GM12878 (cell line): ENCODE measurements around the gene CRYBB1. TPM values are rescaled to one million over a fixed set of nuclear protein-coding genes. Genes with fewer than 3 reads are reported as not detected.

Experiments
- ATAC-seq: fragments of 200-7000 bp; cut with Tn5 transposase; 3 replicates; pipeline ENCODE4 v1.9.1; 2020; ENCODE audit warnings: mild to moderate bottlenecking, moderate library complexity
- BruUV-seq: library from RNA; stranded (reverse); fragments of 400-500 nt; replicated peaks from 2 replicates; lab custom pipeline; 2021; lab: Mats Ljungman, UMichigan
- CTCF ChIA-PET: fragments of 300-600 bp; sonication (Branson Sonifier 250); formaldehyde crosslinking; extraction: SDS; loops from one replicate; lab custom pipeline; 2021; ENCODE audit warnings: inconsistent platforms; lab: Yijun Ruan, JAX
- POLR2A ChIA-PET: fragments of 350-600 bp; formaldehyde crosslinking; extraction: SDS; loops from one replicate; lab custom pipeline; 2021; ENCODE audit warnings: inconsistent platforms; lab: Charles Lee
- RAD21 ChIA-PET: fragments of 300-600 bp; sonication (Branson Sonifier 250); formaldehyde crosslinking; loops from one replicate; lab custom pipeline; 2023; ENCODE audit warnings: antibody characterized with exemption; ENCODE audit not compliant: unreplicated experiment; lab: Charles Lee
- SMC1A ChIA-PET: fragments of 300-600 bp; sonication (Branson Sonifier 250); formaldehyde crosslinking; loops from one replicate; lab custom pipeline; 2023; ENCODE audit not compliant: unreplicated experiment, uncharacterized antibody; lab: Charles Lee
- DNase-seq: peaks from one replicate; pipeline ENCODE4 v3.0.0-alpha.2; 2011; ENCODE audit warnings: low read depth, low spot score
- FAIRE-seq: peaks from 3 replicates; lab custom pipeline; 2011; peaks lifted over from hg19 to GRCh38; lab: Jason Lieb, UNC
- H2AFZ ChIP-seq: 2 replicates; pipeline ENCODE4 v1.6.0; 2011; ENCODE audit warnings: low read depth, low read length, control low read depth; ENCODE audit not compliant: control insufficient read depth
- H3K27ac ChIP-seq: 2 replicates; pipeline ENCODE4 v1.5.1; 2011; ENCODE audit warnings: control low read depth; ENCODE audit not compliant: control insufficient read depth, insufficient read depth
- H3K27me3 ChIP-seq, 2 experiments: replicated peaks in 1 of 2; 2 replicates each; pipeline versions ENCODE4 v1.6.0 to v1.6.1; 2011; ENCODE audit warnings: low read length in 1 of 2; ENCODE audit not compliant: control insufficient read depth in 2 of 2, insufficient read depth in 2 of 2
- H3K36me3 ChIP-seq, 2 experiments: 2 replicates each; pipeline ENCODE4 v1.5.1; 2011; ENCODE audit warnings: low read length in 1 of 2; ENCODE audit not compliant: control insufficient read depth in 2 of 2, insufficient read depth in 2 of 2
- H3K4me1 ChIP-seq: 2 replicates; pipeline ENCODE4 v1.6.1; 2011; ENCODE audit warnings: mild to moderate bottlenecking, low read length, moderate library complexity, mixed read lengths; ENCODE audit not compliant: control insufficient read depth, insufficient read depth
- H3K4me2 ChIP-seq: 2 replicates; pipeline ENCODE4 v1.6.0; 2011; ENCODE audit warnings: control low read depth; ENCODE audit not compliant: control insufficient read depth, insufficient read depth
- H3K4me3 ChIP-seq: fragments of 200-600 bp; sonication (generic); 2 replicates; pipeline ENCODE4 v1.5.1; 2016
- H3K79me2 ChIP-seq: 2 replicates; pipeline ENCODE4 v1.6.0; 2011; ENCODE audit warnings: low read length; ENCODE audit not compliant: control insufficient read depth, insufficient read depth
- H3K9ac ChIP-seq: 2 replicates; pipeline ENCODE4 v1.8.0; 2011; ENCODE audit warnings: low read length, control low read depth, mixed read lengths; ENCODE audit not compliant: control insufficient read depth, insufficient read depth
- H3K9me3 ChIP-seq: replicated peaks from 3 replicates; pipeline ENCODE4 v1.5.1; 2011; ENCODE audit warnings: mild to moderate bottlenecking, low read length; ENCODE audit not compliant: control insufficient read depth, insufficient read depth
- H4K20me1 ChIP-seq: 2 replicates; pipeline ENCODE4 v1.6.0; 2011; ENCODE audit not compliant: control insufficient read depth, insufficient read depth
- EED ChIP-seq: sonication (generic); IDR thresholded peaks from 2 replicates; pipeline ENCODE4 v1.6.1; 2016; ENCODE audit warnings: antibody characterized with exemption, low read depth
- IKZF1 ChIP-seq: fragments of 450-650 bp; conservative IDR thresholded peaks from 2 replicates; pipeline ENCODE4 v1.6.1; 2017; ENCODE audit warnings: antibody characterized with exemption, mild to moderate bottlenecking
- NR2C1 ChIP-seq: fragments of 450-650 bp; IDR thresholded peaks from 2 replicates; pipeline ENCODE4 v1.6.1; 2017; ENCODE audit warnings: antibody characterized with exemption, mild to moderate bottlenecking, moderate library complexity
- PML ChIP-seq: IDR thresholded peaks from 2 replicates; pipeline ENCODE4 v1.6.1; 2012; ENCODE audit warnings: low read length, inconsistent platforms
- POU2F2 ChIP-seq: IDR thresholded peaks from 3 replicates; pipeline ENCODE4 v1.6.1; 2011; ENCODE audit warnings: low read depth, mild to moderate bottlenecking, low read length, borderline replicate concordance
- RAD51 ChIP-seq: fragments of 450-650 bp; IDR thresholded peaks from 2 replicates; pipeline ENCODE4 v1.6.1; 2016; ENCODE audit warnings: moderate library complexity, mild to moderate bottlenecking, inconsistent platforms
- RB1 ChIP-seq: fragments of 450-650 bp; formaldehyde crosslinking; IDR thresholded peaks from 2 replicates; pipeline ENCODE4 v1.6.1; 2017; ENCODE audit warnings: mild to moderate bottlenecking, borderline replicate concordance
- SIX5 ChIP-seq: IDR thresholded peaks from 2 replicates; pipeline ENCODE4 v1.6.1; 2011; ENCODE audit warnings: mild to moderate bottlenecking, low read depth, low read length, moderate library complexity; ENCODE audit not compliant: severe bottlenecking
- SMAD5 ChIP-seq: IDR thresholded peaks from 2 replicates; pipeline ENCODE4 v1.6.1; 2016; ENCODE audit warnings: antibody characterized with exemption, low read depth
- SREBF1 ChIP-seq: IDR thresholded peaks from 2 replicates; pipeline ENCODE4 v1.6.1; 2012; ENCODE audit warnings: mild to moderate bottlenecking, low read length
- SRF ChIP-seq, 2 experiments: IDR thresholded peaks; 2 replicates each; pipeline ENCODE4 v1.6.1; 2011; ENCODE audit warnings: low read depth in 2 of 2, low read length in 2 of 2, mild to moderate bottlenecking in 1 of 2, moderate library complexity in 1 of 2
- SUPT20H ChIP-seq: IDR thresholded peaks from 2 replicates; pipeline ENCODE4 v1.6.1; 2011; ENCODE audit warnings: low read depth, mild to moderate bottlenecking, low read length, moderate library complexity, borderline replicate concordance; ENCODE audit not compliant: control insufficient read depth
- SUZ12 ChIP-seq: fragments of 200-600 bp; sonication (generic); IDR thresholded peaks from one replicate; pipeline ENCODE4 v1.6.1; 2018; ENCODE audit warnings: antibody characterized with exemption, mild to moderate bottlenecking; ENCODE audit not compliant: unreplicated experiment
- USF2 ChIP-seq: IDR thresholded peaks from 2 replicates; pipeline ENCODE4 v1.6.1; 2011; ENCODE audit warnings: low read depth, low read length, improper control_type of control experiment, borderline replicate concordance
- ZSCAN29 ChIP-seq: fragments of 450-650 bp; IDR thresholded peaks from 2 replicates; pipeline ENCODE4 v1.6.1; 2017; ENCODE audit warnings: mild to moderate bottlenecking, moderate library complexity
- WGBS: methylation state at CpG from one replicate; pipeline ENCODE4 v1.1.6; 2016; ENCODE audit warnings: low lambda C conversion rate; ENCODE audit not compliant: insufficient replicate concordance, insufficient coverage; ENCODE audit errors: missing lambda C conversion rate; 5-methylcytosine and 5-hydroxymethylcytosine counted together
- in situ Hi-C: fragments of 300-500 bp; cut with MboI; formaldehyde crosslinking; loops from 9 replicates; pipeline ENCODE4 v1.14.3; 2018; ENCODE audit warnings: mixed read lengths
- intact Hi-C: fragments of 100-400 bp; cut with micrococcal nuclease; formaldehyde crosslinking; loops from one replicate; pipeline ENCODE4 v1.14.2; 2022; ENCODE audit not compliant: unreplicated experiment
- polyA plus RNA-seq, 11 experiments: library from polyadenylated mRNA; depleted of rRNA in 4 of 11; unstranded in 6 of 11; stranded (reverse) in 5 of 11; fragments of >200 nt; fragmentation: Nextera tagmentation in 4 of 11; fragmentation: Illumina TruSeq in 1 of 11; extraction: Ambion mirVana in 4 of 11; extraction: Trizol in 1 of 11; gene quantifications; 1 replicate in 1 of 11; 2 replicates in 10 of 11; pipeline versions ENCODE4 v1.2.1 to v1.2.3, GENCODE V29; 2011 to 2016; ENCODE audit warnings: inconsistent platforms in 2 of 11, missing spikeins in 2 of 11, low read depth in 1 of 11
- total RNA-seq, 4 experiments: library from RNA; depleted of rRNA in 3 of 4; stranded (reverse); fragments of >200 nt in 3 of 4; fragmentation: Illumina TruSeq in 1 of 4; extraction: Trizol in 1 of 4; gene quantifications; 2 replicates each; pipeline versions ENCODE4 v1.2.1 to v1.2.3, GENCODE V29; 2013 to 2021
- TF ChIP-seq, protein P1 (sequence below): IDR thresholded peaks from 2 replicates; pipeline ENCODE4 v1.6.1; 2012; ENCODE audit warnings: low read depth, low read length, improper control_type of control experiment
- TF ChIP-seq, protein P2 (sequence below): fragments of 450-650 bp; IDR thresholded peaks from 2 replicates; pipeline ENCODE4 v1.6.1; 2016; ENCODE audit warnings: mild to moderate bottlenecking
- TF ChIP-seq, protein P3 (sequence below): fragments of 450-650 bp; IDR thresholded peaks from 2 replicates; pipeline ENCODE4 v1.6.1; 2017; ENCODE audit warnings: mild to moderate bottlenecking, moderate library complexity

CRYBB1 gene
- total and polyA plus RNA-seq, 10 of the 15 experiments (the other 5 are each of a cell fraction or from before 2014, with no cell fraction given): 0.09 to 0.64 (median 0.23) TPM; not detected in 5

DNA sequence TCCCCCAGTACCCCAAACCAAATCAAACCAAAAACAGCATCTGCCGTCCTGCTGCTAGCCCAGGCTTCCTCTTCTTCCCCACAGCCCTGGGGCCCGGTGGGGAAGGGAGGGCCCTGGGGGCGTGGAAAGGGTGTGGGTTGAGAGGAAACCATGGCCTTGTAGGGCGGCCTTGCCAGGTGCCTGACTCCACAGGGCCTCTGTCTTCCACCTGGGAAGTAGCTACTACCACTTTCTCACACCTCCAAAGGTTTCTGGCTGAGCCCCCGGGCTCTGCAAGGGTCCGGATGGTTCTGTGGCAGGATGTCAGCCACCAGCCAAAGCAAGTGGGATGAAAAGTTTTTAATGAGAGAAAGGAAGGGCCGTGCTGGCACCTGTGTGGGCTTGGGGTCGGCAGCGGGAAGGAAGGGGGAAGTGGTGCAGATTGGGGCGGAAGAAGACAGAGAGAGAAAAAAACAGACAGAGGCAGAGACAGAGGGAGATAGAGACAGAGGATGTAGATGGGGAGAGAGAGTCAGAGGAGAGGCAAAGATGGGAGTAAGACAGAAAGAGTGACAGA lies 38.4 kb downstream of the CRYBB1 start:
- in situ Hi-C loops (no loop called here), intact Hi-C loops (no loop called here)
- no TSS peak for BruUV-seq
- FAIRE-seq (no peak), DNase-seq (peak; percentile 30), ATAC-seq (peak; percentile 99)
- H3K9me3 ChIP-seq: no peaks in the 10 kb centered on the region
- RAD21 ChIA-PET: interaction anchor here (0.6 to 1.5 kb wide), 4 partner anchors 14 to 95 kb away, joined by 3 read pairs; no protein-coding TSS in a partner anchor
- H3K4me3 ChIP-seq: peak overlapping the region; percentile 63
- POLR2A ChIA-PET: interaction anchor here (1.0 to 1.2 kb wide), 2 partner anchors 10 to 84 kb away, joined by 3 to 5 read pairs; partner anchors contain the start of gene TPST2
- peak overlapping the region; percentile 91 for H3K4me2 ChIP-seq
- H2AFZ ChIP-seq: peak overlapping the region; percentile 51
- CTCF ChIA-PET: interaction anchor here (1.4 kb wide), 1 partner anchor 9 kb away, joined by 3 read pairs; no protein-coding TSS in a partner anchor
- peaks cover 10% of the 10 kb centered on the region for H3K4me1 ChIP-seq
- SMC1A ChIA-PET: interaction anchor here (0.9 to 1.1 kb wide), 2 partner anchors 13 to 17 kb away, joined by 3 to 6 read pairs; no protein-coding TSS in a partner anchor
- peak overlapping the region; percentile 62 for H3K9ac ChIP-seq
- peaks cover 2 to 7% of the 10 kb centered on the region in 2 experiments for H3K36me3 ChIP-seq
- 0% methylated on average over 10 of the region's 10 CpGs for WGBS
- 0 out of 2 replicates have a peak, but pooled peaks cover 3% of the 10 kb centered on the region for H4K20me1 ChIP-seq
- peak overlapping the region; percentile 73 for H3K27ac ChIP-seq
- no peaks in the 10 kb centered on the region for H3K27me3 ChIP-seq
- peaks cover 14% of the 10 kb centered on the region for H3K79me2 ChIP-seq
- TF ChIP-seq PML: no peak
- TF ChIP-seq, protein P1, sequence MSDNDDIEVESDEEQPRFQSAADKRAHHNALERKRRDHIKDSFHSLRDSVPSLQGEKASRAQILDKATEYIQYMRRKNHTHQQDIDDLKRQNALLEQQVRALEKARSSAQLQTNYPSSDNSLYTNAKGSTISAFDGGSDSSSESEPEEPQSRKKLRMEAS: no peak
- TF ChIP-seq IKZF1: peak; percentile 62
- TF ChIP-seq RB1: no peak
- TF ChIP-seq RAD51: no peak
- no peak for TF ChIP-seq SIX5
- no peak for TF ChIP-seq ZSCAN29
- TF ChIP-seq SMAD5: no peak
- TF ChIP-seq, protein P2, sequence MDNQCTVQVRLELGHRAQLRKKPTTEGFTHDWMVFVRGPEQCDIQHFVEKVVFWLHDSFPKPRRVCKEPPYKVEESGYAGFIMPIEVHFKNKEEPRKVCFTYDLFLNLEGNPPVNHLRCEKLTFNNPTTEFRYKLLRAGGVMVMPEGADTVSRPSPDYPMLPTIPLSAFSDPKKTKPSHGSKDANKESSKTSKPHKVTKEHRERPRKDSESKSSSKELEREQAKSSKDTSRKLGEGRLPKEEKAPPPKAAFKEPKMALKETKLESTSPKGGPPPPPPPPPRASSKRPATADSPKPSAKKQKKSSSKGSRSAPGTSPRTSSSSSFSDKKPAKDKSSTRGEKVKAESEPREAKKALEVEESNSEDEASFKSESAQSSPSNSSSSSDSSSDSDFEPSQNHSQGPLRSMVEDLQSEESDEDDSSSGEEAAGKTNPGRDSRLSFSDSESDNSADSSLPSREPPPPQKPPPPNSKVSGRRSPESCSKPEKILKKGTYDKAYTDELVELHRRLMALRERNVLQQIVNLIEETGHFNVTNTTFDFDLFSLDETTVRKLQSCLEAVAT: 0 out of 2 replicates have a peak, but pooled peaks have one; percentile 22
- no peak for TF ChIP-seq SUZ12
- no peak for TF ChIP-seq SREBF1
- TF ChIP-seq EED: peak; percentile 57
- TF ChIP-seq SRF (IDR thresholded peaks at IDR 0.05; ENCODE audit: low read depth in 2 of 2, low read length in 2 of 2): peak; percentile 89 to 94
- no peak for TF ChIP-seq SUPT20H
- no peak for TF ChIP-seq NR2C1
- no peak for TF ChIP-seq POU2F2
- no peak for TF ChIP-seq USF2
- TF ChIP-seq, protein P3, sequence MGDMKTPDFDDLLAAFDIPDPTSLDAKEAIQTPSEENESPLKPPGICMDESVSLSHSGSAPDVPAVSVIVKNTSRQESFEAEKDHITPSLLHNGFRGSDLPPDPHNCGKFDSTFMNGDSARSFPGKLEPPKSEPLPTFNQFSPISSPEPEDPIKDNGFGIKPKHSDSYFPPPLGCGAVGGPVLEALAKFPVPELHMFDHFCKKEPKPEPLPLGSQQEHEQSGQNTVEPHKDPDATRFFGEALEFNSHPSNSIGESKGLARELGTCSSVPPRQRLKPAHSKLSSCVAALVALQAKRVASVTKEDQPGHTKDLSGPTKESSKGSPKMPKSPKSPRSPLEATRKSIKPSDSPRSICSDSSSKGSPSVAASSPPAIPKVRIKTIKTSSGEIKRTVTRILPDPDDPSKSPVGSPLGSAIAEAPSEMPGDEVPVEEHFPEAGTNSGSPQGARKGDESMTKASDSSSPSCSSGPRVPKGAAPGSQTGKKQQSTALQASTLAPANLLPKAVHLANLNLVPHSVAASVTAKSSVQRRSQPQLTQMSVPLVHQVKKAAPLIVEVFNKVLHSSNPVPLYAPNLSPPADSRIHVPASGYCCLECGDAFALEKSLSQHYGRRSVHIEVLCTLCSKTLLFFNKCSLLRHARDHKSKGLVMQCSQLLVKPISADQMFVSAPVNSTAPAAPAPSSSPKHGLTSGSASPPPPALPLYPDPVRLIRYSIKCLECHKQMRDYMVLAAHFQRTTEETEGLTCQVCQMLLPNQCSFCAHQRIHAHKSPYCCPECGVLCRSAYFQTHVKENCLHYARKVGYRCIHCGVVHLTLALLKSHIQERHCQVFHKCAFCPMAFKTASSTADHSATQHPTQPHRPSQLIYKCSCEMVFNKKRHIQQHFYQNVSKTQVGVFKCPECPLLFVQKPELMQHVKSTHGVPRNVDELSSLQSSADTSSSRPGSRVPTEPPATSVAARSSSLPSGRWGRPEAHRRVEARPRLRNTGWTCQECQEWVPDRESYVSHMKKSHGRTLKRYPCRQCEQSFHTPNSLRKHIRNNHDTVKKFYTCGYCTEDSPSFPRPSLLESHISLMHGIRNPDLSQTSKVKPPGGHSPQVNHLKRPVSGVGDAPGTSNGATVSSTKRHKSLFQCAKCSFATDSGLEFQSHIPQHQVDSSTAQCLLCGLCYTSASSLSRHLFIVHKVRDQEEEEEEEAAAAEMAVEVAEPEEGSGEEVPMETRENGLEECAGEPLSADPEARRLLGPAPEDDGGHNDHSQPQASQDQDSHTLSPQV: no peak
